ENCODE data around the gene KIF27. TPM values are rescaled to one million over a fixed set of nuclear protein-coding genes. Genes with fewer than 3 reads are reported as not detected.

KIF27 gene
- total and polyA plus RNA-seq, 2 of the 4 experiments (the other 2 are of a cell fraction): 0.60 to 1.6 TPM

GRCh38 chr9:83935276-83935935 lies 14.2 kb upstream of the KIF27 start:
- CTCF ChIA-PET: interaction anchor here (0.6 to 3.9 kb wide), 3 partner anchors 325 to 1747 kb away, joined by 3 to 25 read pairs (median 7); no protein-coding TSS in a partner anchor
- no peak overlapping the region for H3K4me2 ChIP-seq (ENCODE audit: low read depth, low read length)
- peak; percentile 49 for ATAC-seq (ENCODE audit: low read depth)
- intact Hi-C loops (cut with micrococcal nuclease) (loop anchor here (10.0 kb wide), 1 partner anchor 1679 kb away; no protein-coding TSS in a partner anchor), dilution Hi-C loops (cut with HindIII; ENCODE audit: low sequenced_read_pairs, unreplicated experiment) (no loop called here), in situ Hi-C loops (cut with MboI; ENCODE audit: low sequenced_read_pairs) (loop anchor here (5.0 kb wide), 2 partner anchors 327 to 382 kb away; no protein-coding TSS in a partner anchor)
- H3K9me3 ChIP-seq (ENCODE audit: control insufficient read depth, insufficient read depth, low read length): no peaks in the 10 kb centered on the region
- H3K27me3 ChIP-seq (ENCODE audit: control insufficient read depth, insufficient read depth, low read length): no peaks in the 10 kb centered on the region
- H3K27ac ChIP-seq (ENCODE audit: insufficient read depth, low read length): no peak overlapping the region
- peaks cover 5% of the 10 kb centered on the region for H3K4me1 ChIP-seq (ENCODE audit: control insufficient read depth, insufficient read depth, low read length)
- H2BK20ac ChIP-seq (ENCODE audit: low read depth, low read length): no peak overlapping the region
- H4K8ac ChIP-seq (ENCODE audit: low read depth in 2 of 2, low read length in 2 of 2): no peak overlapping the region
- H2AK9ac ChIP-seq (replicated peaks; ENCODE audit: low read depth, low read length, poor library complexity): no peak overlapping the region
- no peaks in the 10 kb centered on the region for H3K79me1 ChIP-seq (ENCODE audit: low read depth in 1 of 2, low read length in 2 of 2)
- no peaks in the 10 kb centered on the region for H3K36me3 ChIP-seq (ENCODE audit: control insufficient read depth, insufficient read depth, low read length)
- H2BK15ac ChIP-seq (ENCODE audit: low read depth, low read length): no peak overlapping the region
- no peak overlapping the region for H2BK5ac ChIP-seq (ENCODE audit: low read depth, low read length, poor library complexity, severe bottlenecking)
- no peaks in the 10 kb centered on the region for H4K20me1 ChIP-seq (ENCODE audit: insufficient read depth, low read length)
- H3K9ac ChIP-seq (ENCODE audit: low read depth, low read length): no peak overlapping the region
- no peak overlapping the region for H2AK5ac ChIP-seq (ENCODE audit: low read depth, low read length)
- H3K18ac ChIP-seq (ENCODE audit: low read depth, low read length): peak overlapping the region; percentile 29; the same call in 1 of the 2 replicates
- no peak overlapping the region for H3K4me3 ChIP-seq (ENCODE audit: insufficient read depth, low read depth, low read length)
- no CpG with 5 or more reads among the region's 3 CpGs for WGBS, 2 experiments (ENCODE audit: extremely low coverage in 2 of 2, insufficient read length in 1 of 2)
- no peak overlapping the region for H3K56ac ChIP-seq (ENCODE audit: extremely low read depth, insufficient read depth, low read length)
- no peak overlapping the region for H2AFZ ChIP-seq (replicated peaks; ENCODE audit: low read length, poor library complexity)
- H4K91ac ChIP-seq (ENCODE audit: insufficient read depth, low read depth, low read length): no peak overlapping the region
- DNase-seq: peak; percentile 82
- POLR2A ChIA-PET (ENCODE audit: unreplicated experiment): no interaction called here
- H2BK120ac ChIP-seq (ENCODE audit: low read depth, low read length): no peak overlapping the region
- peaks cover 2% of the 10 kb centered on the region; the same call in 1 of the 2 replicates for H3K9me1 ChIP-seq (ENCODE audit: insufficient read depth, low read length)
- no TSS peak for BruUV-seq (replicated peaks)
- H4K5ac ChIP-seq (ENCODE audit: low read depth, low read length): no peak overlapping the region; the same call in 1 of the 2 replicates
- no peak overlapping the region for H3K14ac ChIP-seq (replicated peaks; ENCODE audit: low read depth, low read length)
- no peak overlapping the region for H3K23ac ChIP-seq (ENCODE audit: low read depth, low read length)
- H3K4ac ChIP-seq (ENCODE audit: low read depth, low read length): no peak overlapping the region
- TF ChIP-seq USF2 (IDR thresholded peaks at IDR 0.05; ENCODE audit: low read depth, low read length): peak; percentile 86
- no peak for TF ChIP-seq MXI1 (IDR thresholded peaks at IDR 0.05; ENCODE audit: borderline replicate concordance, low read depth, low read length)
- TF ChIP-seq FOS (IDR thresholded peaks at IDR 0.05; ENCODE audit: low read depth, low read length): no peak
- no peak for TF ChIP-seq CEBPB (IDR thresholded peaks at IDR 0.05; ENCODE audit: low read depth, low read length)
- TF ChIP-seq MAZ (IDR thresholded peaks at IDR 0.05; ENCODE audit: borderline replicate concordance, low read depth, low read length): no peak
- TF ChIP-seq RCOR1 (IDR thresholded peaks at IDR 0.05; ENCODE audit: insufficient replicate concordance, low read length): no peak
- no peak for TF ChIP-seq CTCF (conservative IDR thresholded peaks at IDR 0.05; ENCODE audit: low read depth, low read length)
- no peak for TF ChIP-seq ELK1 (IDR thresholded peaks at IDR 0.05; ENCODE audit: borderline replicate concordance, low read depth, low read length)
- TF ChIP-seq BHLHE40 (IDR thresholded peaks at IDR 0.05; ENCODE audit: low read depth, low read length): peak; percentile 61
- no peak for TF ChIP-seq NFE2L2 (IDR thresholded peaks at IDR 0.05; ENCODE audit: low read depth, low read length)
- no peak for TF ChIP-seq SMC3 (IDR thresholded peaks at IDR 0.05; ENCODE audit: low read depth, low read length)
- TF ChIP-seq CHD1 (IDR thresholded peaks at IDR 0.05; ENCODE audit: low read depth, low read length): no peak
- no peak for TF ChIP-seq RFX5 (IDR thresholded peaks at IDR 0.05; ENCODE audit: low read depth, low read length)
- no peak for TF ChIP-seq MAFK (IDR thresholded peaks at IDR 0.05; ENCODE audit: low read depth, low read length)
- no peak for TF ChIP-seq POLR2A (IDR thresholded peaks at IDR 0.05; ENCODE audit: low read depth, low read length)
